Measurements from ENCODE around the gene TOGARAM1. TPM values are rescaled to one million over a fixed set of nuclear protein-coding genes. Genes with fewer than 3 reads are reported as not detected.

The TOGARAM1 gene
- total RNA-seq, 4 donors from 2014 or later, result 13.5 to 23.6 (median 17.9) TPM

GRCh38 chr14:45051896-45052295 lies 89.9 kb downstream of the TOGARAM1 start:
- 94% methylated on average over 3 to 4 of the region's 4 CpGs for WGBS, 2 donors (ENCODE audit: low coverage in 1 of 2)
- H3K4me1 ChIP-seq, result no peaks in the 10 kb centered on the region
- H3K27me3 ChIP-seq, result no peaks in the 10 kb centered on the region
- H3K36me3 ChIP-seq, result peaks cover 0 to 28% (median 8%) of the 10 kb centered on the region in 4 donors
- H3K27ac ChIP-seq, result no peak overlapping the region
- in situ Hi-C loops (cut with MboI; ENCODE audit: low pct_ligation_motif_present in 1 of 4, low pct_unique_long_range_greater_than_20kb in 1 of 4, low sequenced_read_pairs in 3 of 4), result no loop called here
- no peak for DNase-seq
- no peak for TF ChIP-seq EP300 (IDR thresholded peaks at IDR 0.05; ENCODE audit: low read depth)
- TF ChIP-seq POLR2AphosphoS5 (IDR thresholded peaks at IDR 0.05), result no peak
- no peak for TF ChIP-seq CTCF (IDR thresholded peaks at IDR 0.05)
- TF ChIP-seq POLR2A (IDR thresholded peaks at IDR 0.05), result no peak
- intact Hi-C loops (cut with DNase I; ENCODE audit: low total_unique reads), result no loop called here
- H3K4me3 ChIP-seq, result no peak overlapping the region
- no peaks in the 10 kb centered on the region for H3K9me3 ChIP-seq

GRCh38 chr14:45057349-45057748 lies 95.4 kb downstream of the TOGARAM1 start:
- intact Hi-C loops (cut with DNase I; ENCODE audit: low total_unique reads), result no loop called here
- no peak overlapping the region for H3K4me3 ChIP-seq
- in situ Hi-C loops (cut with MboI; ENCODE audit: low pct_ligation_motif_present in 1 of 4, low pct_unique_long_range_greater_than_20kb in 1 of 4, low sequenced_read_pairs in 3 of 4), result no loop called here
- H3K27ac ChIP-seq, result no peak overlapping the region
- peaks cover 0 to 29% (median 6%) of the 10 kb centered on the region in 4 donors for H3K36me3 ChIP-seq
- 94 to 100% methylated on average over 2 of the region's 2 CpGs for WGBS, 2 donors (ENCODE audit: low coverage in 1 of 2)
- H3K9me3 ChIP-seq, result no peaks in the 10 kb centered on the region
- no peaks in the 10 kb centered on the region for H3K27me3 ChIP-seq
- TF ChIP-seq POLR2AphosphoS5 (IDR thresholded peaks at IDR 0.05) (no peak), POLR2A (IDR thresholded peaks at IDR 0.05) (no peak), EP300 (IDR thresholded peaks at IDR 0.05; ENCODE audit: low read depth) (no peak), CTCF (IDR thresholded peaks at IDR 0.05) (no peak)
- DNase-seq, result no peak
- no peaks in the 10 kb centered on the region for H3K4me1 ChIP-seq

GRCh38 chr14:45057881-45058364 lies 95.9 kb downstream of the TOGARAM1 start:
- intact Hi-C loops (cut with DNase I; ENCODE audit: low total_unique reads), result no loop called here
- Histone ChIP-seq H3K9me3 (no peaks in the 10 kb centered on the region), H3K4me1 (no peaks in the 10 kb centered on the region), H3K4me3 (no peak overlapping the region), H3K27ac (no peak overlapping the region), H3K36me3 (peaks cover 0 to 29% (median 6%) of the 10 kb centered on the region in 4 donors), H3K27me3 (no peaks in the 10 kb centered on the region)
- TF ChIP-seq CTCF (IDR thresholded peaks at IDR 0.05), result no peak
- no peak for TF ChIP-seq POLR2A (IDR thresholded peaks at IDR 0.05)
- no peak for TF ChIP-seq POLR2AphosphoS5 (IDR thresholded peaks at IDR 0.05)
- no peak for TF ChIP-seq EP300 (IDR thresholded peaks at IDR 0.05; ENCODE audit: low read depth)
- in situ Hi-C loops (cut with MboI; ENCODE audit: low pct_ligation_motif_present in 1 of 4, low pct_unique_long_range_greater_than_20kb in 1 of 4, low sequenced_read_pairs in 3 of 4), result no loop called here
- DNase-seq, result no peak

- H3K4me3 ChIP-seq, result no peak overlapping the region
- H3K9me3 ChIP-seq, result no peaks in the 10 kb centered on the region
- no peaks in the 10 kb centered on the region for H3K27me3 ChIP-seq
- no peak for DNase-seq
- intact Hi-C loops (cut with DNase I; ENCODE audit: low total_unique reads), result no loop called here
- TF ChIP-seq CTCF (IDR thresholded peaks at IDR 0.05), result no peak
- TF ChIP-seq POLR2AphosphoS5 (IDR thresholded peaks at IDR 0.05), result no peak
- no peak for TF ChIP-seq EP300 (IDR thresholded peaks at IDR 0.05; ENCODE audit: low read depth)
- no peak for TF ChIP-seq POLR2A (IDR thresholded peaks at IDR 0.05)
- H3K36me3 ChIP-seq, result peaks cover 0 to 7% (median 0%) of the 10 kb centered on the region in 4 donors
- in situ Hi-C loops (cut with MboI; ENCODE audit: low pct_ligation_motif_present in 1 of 4, low pct_unique_long_range_greater_than_20kb in 1 of 4, low sequenced_read_pairs in 3 of 4), result no loop called here
- peaks cover 0 to 3% (median 0%) of the 10 kb centered on the region in 4 donors for H3K4me1 ChIP-seq
- H3K27ac ChIP-seq, result no peak overlapping the region
These were observed 98.6 kb downstream of the TOGARAM1 start for GRCh38 chr14:45060551-45060950.
